ENCODE measurements around the gene HS2ST1. TPM values are rescaled to one million over a fixed set of nuclear protein-coding genes. Genes with fewer than 3 reads are reported as not detected.
A peak's percentile ranks its signal among the peaks of the same experiment; 100 is the strongest.

The HS2ST1 gene
- total RNA-seq, 2 donors from 2014 or later: 6.3 to 12.2 TPM

DNA sequence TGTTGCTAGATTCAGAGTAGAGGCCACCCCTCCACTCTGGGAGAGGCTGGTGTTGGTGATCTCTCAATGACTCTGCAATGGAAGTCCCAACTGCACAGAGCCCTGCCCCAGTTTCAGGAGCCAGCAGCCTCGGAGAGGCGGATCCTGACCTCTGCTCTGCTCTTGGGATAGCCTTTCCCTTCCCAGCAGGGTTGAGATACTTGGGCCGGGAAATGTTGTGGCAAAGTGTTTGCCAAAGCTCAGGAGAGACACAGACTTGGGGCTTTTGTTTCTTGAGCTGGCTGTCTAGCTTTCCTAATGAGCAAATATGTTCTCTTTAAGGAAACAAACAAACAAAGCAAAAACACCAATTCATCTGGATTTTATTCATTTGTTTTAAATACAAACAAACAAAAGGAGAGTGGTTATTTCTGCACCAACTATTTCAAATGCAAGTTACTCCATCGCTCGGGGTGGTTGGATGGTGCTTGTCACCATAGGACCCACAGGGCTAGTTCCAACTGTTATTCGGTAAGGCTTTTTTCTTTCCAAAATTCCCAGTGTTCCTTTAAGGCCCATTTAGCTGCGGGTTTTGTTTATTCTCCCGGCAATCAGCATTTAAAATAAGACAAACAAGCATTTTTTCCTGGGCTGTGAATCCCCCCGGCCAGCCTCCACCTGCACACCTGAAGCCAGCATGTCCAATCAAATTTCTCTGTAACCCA, 220.3 kb downstream of the HS2ST1 start:
- ATAC-seq: no peak
- Histone ChIP-seq H3K36me3 (replicated peaks in 1 of 2; ENCODE audit: insufficient read depth in 1 of 2, low read depth in 2 of 2) (no peaks in the 10 kb centered on the region), H3K4me1 (peaks cover 8% of the 10 kb centered on the region), H3K27ac (no peak overlapping the region), H3K9me3 (no peaks in the 10 kb centered on the region), H3K4me3 (no peak overlapping the region), H3K27me3 (no peaks in the 10 kb centered on the region)
- TF ChIP-seq POLR2A (IDR thresholded peaks at IDR 0.05): no peak
- TF ChIP-seq, protein P1, sequence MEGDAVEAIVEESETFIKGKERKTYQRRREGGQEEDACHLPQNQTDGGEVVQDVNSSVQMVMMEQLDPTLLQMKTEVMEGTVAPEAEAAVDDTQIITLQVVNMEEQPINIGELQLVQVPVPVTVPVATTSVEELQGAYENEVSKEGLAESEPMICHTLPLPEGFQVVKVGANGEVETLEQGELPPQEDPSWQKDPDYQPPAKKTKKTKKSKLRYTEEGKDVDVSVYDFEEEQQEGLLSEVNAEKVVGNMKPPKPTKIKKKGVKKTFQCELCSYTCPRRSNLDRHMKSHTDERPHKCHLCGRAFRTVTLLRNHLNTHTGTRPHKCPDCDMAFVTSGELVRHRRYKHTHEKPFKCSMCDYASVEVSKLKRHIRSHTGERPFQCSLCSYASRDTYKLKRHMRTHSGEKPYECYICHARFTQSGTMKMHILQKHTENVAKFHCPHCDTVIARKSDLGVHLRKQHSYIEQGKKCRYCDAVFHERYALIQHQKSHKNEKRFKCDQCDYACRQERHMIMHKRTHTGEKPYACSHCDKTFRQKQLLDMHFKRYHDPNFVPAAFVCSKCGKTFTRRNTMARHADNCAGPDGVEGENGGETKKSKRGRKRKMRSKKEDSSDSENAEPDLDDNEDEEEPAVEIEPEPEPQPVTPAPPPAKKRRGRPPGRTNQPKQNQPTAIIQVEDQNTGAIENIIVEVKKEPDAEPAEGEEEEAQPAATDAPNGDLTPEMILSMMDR (IDR thresholded peaks at IDR 0.05): no peak
- intact Hi-C loops (cut with DNase I): no loop called here
- 59 to 63% methylated on average over 9 of the region's 9 CpGs for WGBS, 2 donors
- DNase-seq: peak in 1 of 4 donors; percentile 26

DNA sequence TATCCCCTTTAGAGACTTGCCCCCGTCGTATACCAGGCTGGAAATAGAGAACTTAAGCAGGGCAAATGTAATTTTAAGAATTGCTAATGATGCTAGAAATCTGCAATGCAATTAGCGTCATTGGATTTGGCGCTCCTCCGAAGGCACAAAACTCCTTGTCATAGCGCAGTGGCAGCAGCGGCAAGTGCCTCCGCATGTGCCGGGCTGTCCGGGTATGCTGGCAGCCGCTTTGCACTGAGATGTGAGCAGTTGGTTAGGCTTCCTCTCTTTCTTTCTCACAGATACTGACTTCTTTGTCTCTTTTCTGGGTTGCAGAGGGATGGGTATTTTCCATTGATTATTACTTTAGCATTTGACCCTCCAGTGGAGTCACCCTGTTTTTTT, 220.9 kb downstream of the HS2ST1 start:
- peaks cover 8% of the 10 kb centered on the region for H3K4me1 ChIP-seq
- intact Hi-C loops (cut with DNase I): no loop called here

DNA sequence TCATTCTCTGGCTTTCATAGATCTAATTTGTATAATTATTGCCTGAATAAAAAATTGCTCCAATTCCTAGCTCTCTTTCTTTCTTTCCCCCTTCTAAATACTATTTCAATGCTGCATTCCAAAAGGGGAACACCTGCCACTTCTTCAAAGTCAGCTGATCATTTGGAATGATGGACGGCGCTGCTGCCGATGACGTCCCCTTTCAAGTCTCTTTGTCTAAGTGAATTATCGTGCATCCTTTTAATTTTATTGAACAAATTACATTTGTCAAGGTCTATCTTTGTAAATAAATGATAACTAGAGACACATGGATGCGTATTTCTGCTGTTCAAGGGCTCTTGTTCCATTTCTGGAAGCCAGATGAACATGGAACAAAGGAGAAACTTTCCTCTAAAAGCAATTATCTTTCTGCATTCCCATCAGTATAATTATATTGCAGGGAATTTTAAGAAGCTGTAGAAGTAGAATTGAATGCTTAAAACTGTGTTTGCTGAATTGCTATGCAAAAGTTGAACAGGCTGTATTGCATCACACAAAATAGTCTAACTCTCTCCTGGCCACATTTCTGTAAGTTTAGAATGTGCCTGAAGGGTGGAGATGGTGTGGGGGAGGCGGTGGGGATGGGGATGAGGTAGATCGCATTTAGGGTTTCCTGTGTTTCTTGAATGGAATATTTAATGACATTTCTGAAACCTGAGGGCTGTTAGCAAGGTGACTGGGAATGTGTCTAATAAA, 222.3 kb downstream of the HS2ST1 start:
- DNase-seq (no peak), ATAC-seq (no peak)
- intact Hi-C loops (cut with DNase I): no loop called here
- no peaks in the 10 kb centered on the region for H3K9me3 ChIP-seq
- WGBS, 2 donors: 64 to 73% methylated on average over 8 of the region's 8 CpGs
- H3K27me3 ChIP-seq: no peaks in the 10 kb centered on the region
- H3K27ac ChIP-seq: no peak overlapping the region
- TF ChIP-seq, protein P1 (IDR thresholded peaks at IDR 0.05): no peak
- TF ChIP-seq POLR2A (IDR thresholded peaks at IDR 0.05): no peak
- no peak overlapping the region for H3K4me3 ChIP-seq
- peaks cover 8% of the 10 kb centered on the region for H3K4me1 ChIP-seq
- no peaks in the 10 kb centered on the region for H3K36me3 ChIP-seq (replicated peaks in 1 of 2; ENCODE audit: insufficient read depth in 1 of 2, low read depth in 2 of 2)

More for the DNA sequence above, 220.9 kb downstream of the HS2ST1 start:
- H3K9me3 ChIP-seq: no peaks in the 10 kb centered on the region
- 87 to 90% methylated on average over 11 of the region's 11 CpGs for WGBS, 2 donors
- no peak overlapping the region for H3K4me3 ChIP-seq
- TF ChIP-seq, protein P1 (IDR thresholded peaks at IDR 0.05): no peak
- no peak for TF ChIP-seq POLR2A (IDR thresholded peaks at IDR 0.05)
- DNase-seq: no peak
- no peak for ATAC-seq
- H3K36me3 ChIP-seq (replicated peaks in 1 of 2; ENCODE audit: insufficient read depth in 1 of 2, low read depth in 2 of 2): no peaks in the 10 kb centered on the region
- H3K27me3 ChIP-seq: no peaks in the 10 kb centered on the region
- H3K27ac ChIP-seq: no peak overlapping the region

DNA sequence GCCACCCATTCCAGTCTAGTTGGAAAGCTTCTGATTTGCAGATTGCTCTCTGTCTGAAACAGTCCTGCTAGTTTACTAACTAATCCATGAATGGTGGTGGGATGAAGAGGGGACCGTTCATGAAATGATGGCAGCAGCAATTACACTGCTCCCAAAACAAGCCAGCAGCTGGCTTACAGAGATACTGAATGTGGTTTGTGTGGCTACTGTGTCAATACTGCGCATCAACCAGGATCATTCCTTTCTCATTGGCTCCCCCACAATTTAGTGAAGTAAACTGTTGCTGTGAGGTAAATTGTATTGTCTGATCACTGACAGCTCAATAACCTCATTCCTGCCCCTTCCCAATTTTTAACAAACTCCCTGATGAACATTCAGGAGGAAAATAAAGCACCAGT, 222.9 kb downstream of the HS2ST1 start:
- no peaks in the 10 kb centered on the region for H3K36me3 ChIP-seq (replicated peaks in 1 of 2; ENCODE audit: insufficient read depth in 1 of 2, low read depth in 2 of 2)
- H3K27ac ChIP-seq: no peak overlapping the region
- DNase-seq (no peak), ATAC-seq (no peak)
- 75 to 80% methylated on average over 2 of the region's 2 CpGs for WGBS, 2 donors
- peaks cover 3% of the 10 kb centered on the region for H3K4me1 ChIP-seq
- H3K4me3 ChIP-seq: no peak overlapping the region
- no peaks in the 10 kb centered on the region for H3K27me3 ChIP-seq
- no peaks in the 10 kb centered on the region for H3K9me3 ChIP-seq
- intact Hi-C loops (cut with DNase I): no loop called here
- no peak for TF ChIP-seq POLR2A (IDR thresholded peaks at IDR 0.05)
- TF ChIP-seq, protein P1 (IDR thresholded peaks at IDR 0.05): no peak

All from body of pancreas (tissue), 4 donors.